MM.1S (cell line): ENCODE measurements around the gene TNPO3.
A peak's percentile ranks its signal among the peaks of the same experiment; 100 is the strongest.

Experiments used
- DNase-seq: peaks from one replicate; pipeline ENCODE4 v3.0.0-alpha.2; 2015
- H2AFZ ChIP-seq: fragments of 300-600 bp; sonication (generic); 2 replicates; pipeline ENCODE4 v1.6.0; 2016; ENCODE audit warnings: antibody characterized with exemption, low read length
- H3F3A ChIP-seq: fragments of 300-600 bp; sonication (generic); 2 replicates; pipeline ENCODE4 v1.6.1; 2016; ENCODE audit warnings: mild to moderate bottlenecking, antibody characterized with exemption, low read length, moderate library complexity, mixed read lengths; ENCODE audit not compliant: insufficient read depth
- H3K27ac ChIP-seq: fragments of 300-600 bp; sonication (generic); 2 replicates; pipeline ENCODE4 v1.5.1; 2016; ENCODE audit warnings: mild to moderate bottlenecking, low read length
- H3K27me3 ChIP-seq: fragments of 300-600 bp; sonication (generic); replicated peaks from 2 replicates; pipeline ENCODE4 v1.6.0; 2016; ENCODE audit warnings: low read length; ENCODE audit not compliant: insufficient read depth
- H3K36me3 ChIP-seq: fragments of 300-600 bp; sonication (generic); replicated peaks from 2 replicates; pipeline ENCODE4 v1.6.1; 2016; ENCODE audit warnings: mild to moderate bottlenecking, low read length, mixed read lengths; ENCODE audit not compliant: insufficient read depth
- H3K4me1 ChIP-seq: fragments of 300-600 bp; sonication (generic); 2 replicates; pipeline ENCODE4 v1.6.1; 2016; ENCODE audit warnings: low read length, mixed read lengths
- H3K4me2 ChIP-seq: fragments of 300-600 bp; sonication (generic); 2 replicates; pipeline ENCODE4 v1.6.0; 2016; ENCODE audit warnings: low read depth, low read length
- H3K4me3 ChIP-seq: fragments of 300-600 bp; sonication (generic); 2 replicates; pipeline ENCODE4 v1.5.1; 2016; ENCODE audit warnings: low read length, mixed read lengths
- H3K79me2 ChIP-seq: fragments of 300-600 bp; sonication (generic); 2 replicates; pipeline ENCODE4 v1.6.1; 2016; ENCODE audit warnings: mixed run types, low read length, mixed read lengths
- H3K9ac ChIP-seq: fragments of 300-600 bp; sonication (generic); 2 replicates; pipeline ENCODE4 v1.6.1; 2016; ENCODE audit warnings: low read length, mixed read lengths
- H3K9me2 ChIP-seq: fragments of 300-600 bp; sonication (generic); replicated peaks from 2 replicates; pipeline ENCODE4 v1.6.1; 2016; ENCODE audit warnings: mild to moderate bottlenecking, low read length, mixed read lengths; ENCODE audit not compliant: insufficient read depth
- H3K9me3 ChIP-seq: fragments of 300-600 bp; sonication (generic); replicated peaks from 2 replicates; pipeline ENCODE4 v1.6.1; 2016; ENCODE audit warnings: mild to moderate bottlenecking, low read length, mixed read lengths; ENCODE audit not compliant: insufficient read depth
- H4K20me1 ChIP-seq: fragments of 300-600 bp; sonication (generic); 2 replicates; pipeline ENCODE4 v1.6.1; 2016; ENCODE audit warnings: mild to moderate bottlenecking, low read length, moderate library complexity, mixed read lengths; ENCODE audit not compliant: insufficient read depth
- EZH2 ChIP-seq: fragments of 300-600 bp; sonication (generic); optimal IDR thresholded peaks from 2 replicates; pipeline ENCODE3; 2017; ENCODE audit warnings: low read depth, mild to moderate bottlenecking, antibody characterized with exemption, low read length, mixed read lengths
- EZH2phosphoT487 ChIP-seq: fragments of 300-600 bp; sonication (generic); IDR thresholded peaks from 2 replicates; pipeline ENCODE4 v1.6.1; 2018; ENCODE audit warnings: antibody characterized with exemption, low read length
- TF ChIP-seq, protein P1 (sequence below): fragments of 300-600 bp; sonication (generic); IDR thresholded peaks from 2 replicates; pipeline ENCODE4 v1.5.1; 2016; ENCODE audit warnings: antibody characterized with exemption, low read length, mixed read lengths

Gene TNPO3

DNA sequence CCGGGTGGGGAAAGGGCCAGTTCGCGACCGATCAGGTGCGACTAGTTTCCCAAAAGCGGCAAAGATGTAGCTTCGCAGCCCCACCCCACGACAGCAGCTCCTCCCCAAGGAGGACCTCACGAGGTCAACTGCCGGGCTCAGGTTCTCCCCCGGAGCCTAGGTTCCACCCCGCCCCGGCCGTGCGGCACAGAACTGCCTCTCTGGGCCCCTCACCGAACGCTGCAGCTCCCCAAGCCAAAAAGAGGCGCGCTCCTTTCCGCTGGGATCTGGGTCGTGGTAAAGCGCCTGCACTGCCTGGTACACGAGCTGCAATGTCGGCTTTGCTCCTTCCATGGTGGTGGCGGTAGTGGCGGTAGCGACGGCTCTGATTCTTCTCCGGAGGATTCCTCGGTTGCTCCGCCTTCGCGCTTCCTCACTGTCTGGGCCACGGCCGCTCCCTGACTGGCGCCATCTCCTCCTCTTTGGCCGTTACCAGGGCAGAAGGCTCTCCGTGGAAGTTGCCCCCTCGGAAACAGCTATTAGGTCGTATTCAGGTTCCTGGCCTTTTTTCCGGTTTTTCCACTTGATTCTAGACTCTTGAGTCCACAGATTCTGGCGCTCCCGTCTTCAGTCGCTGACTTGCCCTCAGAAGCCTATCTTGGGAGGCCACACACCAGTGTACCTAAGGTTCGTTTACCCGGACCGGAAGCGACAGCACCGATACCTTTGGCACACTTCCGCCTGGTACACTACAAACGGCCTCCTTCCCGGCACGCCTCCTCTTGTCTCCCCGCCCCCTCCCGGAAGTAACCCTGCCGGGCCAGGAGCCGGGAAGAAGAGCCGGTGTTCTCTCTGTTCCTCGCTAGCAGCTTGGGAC is at the start of gene TNPO3:
TNPO3 (minus strand) TSS at position 674 of the 856 bp plus-strand sequence; CDS start at position 333, 341 bp downstream.
- Histone ChIP-seq H3K4me2 (peak within 1 kb of the TSS; percentile 59), H4K20me1 (0 out of 2 replicates have a peak, but pooled peaks cover 5% of the 10 kb centered on the region), H3K9ac (peak within 1 kb of the TSS; percentile 89), H3K9me3 (no peaks in the 10 kb centered on the region), H3K9me2 (no peaks in the 10 kb centered on the region), H2AFZ (peak within 1 kb of the TSS; percentile 85), H3K27ac (peak within 1 kb of the TSS; percentile 90), H3K4me1 (peaks cover 11% of the 10 kb centered on the region), H3K4me3 (peak within 1 kb of the TSS; percentile 95), H3K36me3 (no peaks in the 10 kb centered on the region), H3K27me3 (no peaks in the 10 kb centered on the region), H3F3A (peaks cover 11% of the 10 kb centered on the region), H3K79me2 (peaks cover 52% of the 10 kb centered on the region)
- TF ChIP-seq, protein P1, sequence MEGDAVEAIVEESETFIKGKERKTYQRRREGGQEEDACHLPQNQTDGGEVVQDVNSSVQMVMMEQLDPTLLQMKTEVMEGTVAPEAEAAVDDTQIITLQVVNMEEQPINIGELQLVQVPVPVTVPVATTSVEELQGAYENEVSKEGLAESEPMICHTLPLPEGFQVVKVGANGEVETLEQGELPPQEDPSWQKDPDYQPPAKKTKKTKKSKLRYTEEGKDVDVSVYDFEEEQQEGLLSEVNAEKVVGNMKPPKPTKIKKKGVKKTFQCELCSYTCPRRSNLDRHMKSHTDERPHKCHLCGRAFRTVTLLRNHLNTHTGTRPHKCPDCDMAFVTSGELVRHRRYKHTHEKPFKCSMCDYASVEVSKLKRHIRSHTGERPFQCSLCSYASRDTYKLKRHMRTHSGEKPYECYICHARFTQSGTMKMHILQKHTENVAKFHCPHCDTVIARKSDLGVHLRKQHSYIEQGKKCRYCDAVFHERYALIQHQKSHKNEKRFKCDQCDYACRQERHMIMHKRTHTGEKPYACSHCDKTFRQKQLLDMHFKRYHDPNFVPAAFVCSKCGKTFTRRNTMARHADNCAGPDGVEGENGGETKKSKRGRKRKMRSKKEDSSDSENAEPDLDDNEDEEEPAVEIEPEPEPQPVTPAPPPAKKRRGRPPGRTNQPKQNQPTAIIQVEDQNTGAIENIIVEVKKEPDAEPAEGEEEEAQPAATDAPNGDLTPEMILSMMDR, result 0 out of 2 replicates have a peak, but pooled peaks have one; percentile 11
- no peak for TF ChIP-seq EZH2
- peak; percentile 96 for DNase-seq

DNA sequence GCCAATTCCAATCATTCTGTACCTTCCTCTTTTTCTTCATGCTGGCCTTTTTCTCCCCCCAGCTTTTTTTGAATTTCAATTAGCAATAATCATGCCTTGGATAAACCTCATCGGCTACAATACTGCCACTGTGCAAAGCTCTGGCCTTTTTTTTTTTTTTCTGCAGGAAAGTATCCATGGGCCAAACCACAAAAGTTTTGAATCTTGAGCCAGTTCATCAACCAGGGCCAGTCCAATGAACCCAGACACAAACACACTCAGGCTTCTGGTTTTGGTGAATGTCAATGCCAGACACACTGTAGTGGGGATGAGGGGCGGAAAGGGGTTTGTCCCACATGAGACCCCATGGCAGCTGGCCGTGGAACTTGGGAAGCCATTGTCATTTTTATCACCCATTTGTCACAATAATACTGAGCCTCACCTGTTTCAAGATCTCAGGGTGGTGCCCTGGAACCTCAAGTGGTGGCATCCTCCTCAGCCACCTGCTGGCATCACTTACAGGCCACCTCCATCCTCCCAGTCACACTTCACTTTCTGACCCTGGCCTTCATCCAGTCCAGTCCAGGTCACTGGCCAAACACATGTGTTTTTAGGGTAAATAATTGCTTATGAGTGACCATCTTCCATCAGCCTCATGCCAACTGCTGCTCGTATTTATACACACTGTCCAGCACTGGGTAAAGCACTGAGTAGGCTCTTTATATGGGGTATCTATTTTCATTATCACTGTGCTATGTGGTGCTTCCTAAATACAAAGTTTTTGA is 48.8 kb upstream of the TNPO3 start:
- no peaks in the 10 kb centered on the region for H3K9me3 ChIP-seq
- no peaks in the 10 kb centered on the region for H3K36me3 ChIP-seq
- H3F3A ChIP-seq, result no peaks in the 10 kb centered on the region
- no peaks in the 10 kb centered on the region for H3K79me2 ChIP-seq
- no peaks in the 10 kb centered on the region for H3K27me3 ChIP-seq
- no peaks in the 10 kb centered on the region for H4K20me1 ChIP-seq
- TF ChIP-seq EZH2phosphoT487 (no peak), EZH2 (no peak)
- TF ChIP-seq, protein P1, result no peak
- no peak overlapping the region for H3K27ac ChIP-seq
- no peak overlapping the region for H3K9ac ChIP-seq
- H3K9me2 ChIP-seq, result no peaks in the 10 kb centered on the region
- H3K4me1 ChIP-seq, result no peaks in the 10 kb centered on the region
- peak; percentile 5 for DNase-seq
- H3K4me3 ChIP-seq, result no peak overlapping the region
- no peak overlapping the region for H3K4me2 ChIP-seq
- no peak overlapping the region for H2AFZ ChIP-seq

- Histone ChIP-seq H3K79me2 (no peaks in the 10 kb centered on the region), H2AFZ (no peak overlapping the region), H3F3A (0 out of 2 replicates have a peak, but pooled peaks cover 2% of the 10 kb centered on the region), H3K36me3 (no peaks in the 10 kb centered on the region), H3K4me3 (no peak overlapping the region), H3K27me3 (no peaks in the 10 kb centered on the region), H4K20me1 (no peaks in the 10 kb centered on the region), H3K9ac (no peak overlapping the region), H3K4me2 (no peak overlapping the region), H3K27ac (no peak overlapping the region), H3K9me3 (no peaks in the 10 kb centered on the region), H3K4me1 (peaks cover under 1% of the 10 kb centered on the region; the same call in 1 of the 2 replicates), H3K9me2 (no peaks in the 10 kb centered on the region)
- peak; percentile 4 for DNase-seq
- TF ChIP-seq EZH2phosphoT487 (no peak), EZH2 (no peak)
- TF ChIP-seq, protein P1, result no peak
These were observed 46.8 kb upstream of the TNPO3 start for GRCh38 chr7:129101746-129102145.
